ENCODE measurements around the gene LGALS4.
"Not testable (repeated sequence)": the region's sequence is repeated elsewhere in the genome, so short reads cannot be mapped to it uniquely, and the experiment has no call there.

Gene LGALS4

GRCh38 chr19:38770228-38770948 lies 42.4 kb downstream of the LGALS4 start:
- DNase-seq (ENCODE audit: low spot score), result not testable (repeated sequence)

GRCh38 chr19:38769635-38770211 lies 43.0 kb downstream of the LGALS4 start:
- DNase-seq (ENCODE audit: low spot score), result peak; percentile 45

- DNase-seq (ENCODE audit: low spot score), result no peak
Observed at GRCh38 chr19:38766276-38767047, 46.3 kb downstream of the LGALS4 start.

- no peak for DNase-seq (ENCODE audit: low spot score)
Observed at GRCh38 chr19:38765214-38765613, 47.5 kb downstream of the LGALS4 start.

GRCh38 chr19:38763795-38764220 lies 48.9 kb downstream of the LGALS4 start:
- no peak for DNase-seq (ENCODE audit: low spot score)

GRCh38 chr19:38761884-38762389 lies 50.8 kb downstream of the LGALS4 start:
- DNase-seq (ENCODE audit: low spot score), result not testable (repeated sequence)

GRCh38 chr19:38760805-38761517 lies 51.8 kb downstream of the LGALS4 start:
- not testable (repeated sequence) for DNase-seq (ENCODE audit: low spot score)

GRCh38 chr19:38759590-38760003 lies 53.1 kb downstream of the LGALS4 start:
- DNase-seq (ENCODE audit: low spot score), result no peak

GRCh38 chr19:38754196-38754595 lies 58.5 kb downstream of the LGALS4 start:
- not testable (repeated sequence) for DNase-seq (ENCODE audit: low spot score)

- not testable (repeated sequence) for DNase-seq (ENCODE audit: low spot score)
Observed at GRCh38 chr19:38753783-38754182, 59.0 kb downstream of the LGALS4 start.
